OCI-LY3 (cell line): ENCODE data around the gene DDX10.

Source experiments
- H2AFZ ChIP-seq: fragments of 200-600, 300-600 bp; shearing (Covaris generic); 2 replicates; pipeline ENCODE4 v1.6.0; 2014; ENCODE audit warnings: antibody characterized with exemption, low read depth, low read length
- H3K27ac ChIP-seq: fragments of 200-600, 300-600 bp; sonication (generic); 2 replicates; pipeline ENCODE4 v1.5.1; 2014; ENCODE audit warnings: mild to moderate bottlenecking, low read length, moderate library complexity, mixed read lengths
- H3K27me3 ChIP-seq: fragments of 200-600, 300-600 bp; sonication (generic); 2 replicates; pipeline ENCODE4 v1.6.1; 2014; ENCODE audit warnings: low read depth, low read length, mixed read lengths
- H3K36me3 ChIP-seq: fragments of 200-600, 300-600 bp; sonication (generic); replicated peaks from 2 replicates; pipeline ENCODE3; 2014; ENCODE audit warnings: low read depth, low read length, mixed read lengths
- H3K4me1 ChIP-seq: fragments of 300-600, 200-600 bp; sonication (generic); 2 replicates; pipeline ENCODE4 v1.6.1; 2014; ENCODE audit warnings: low read length, mixed read lengths
- H3K4me2 ChIP-seq: fragments of 200-600, 300-600 bp; sonication (generic); 2 replicates; pipeline ENCODE4 v1.6.1; 2014; ENCODE audit warnings: low read length, mixed read lengths
- H3K4me3 ChIP-seq: fragments of 300-600, 200-600 bp; sonication (generic); 2 replicates; pipeline ENCODE4 v1.5.1; 2014; ENCODE audit warnings: antibody characterized with exemption, mild to moderate bottlenecking, low read length, moderate library complexity
- H3K79me2 ChIP-seq: fragments of 300-600, 200-600 bp; shearing (Covaris generic); 2 replicates; pipeline ENCODE4 v1.6.1; 2014; ENCODE audit warnings: mild to moderate bottlenecking, low read length, mixed read lengths
- H3K9ac ChIP-seq: fragments of 300-600, 200-600 bp; shearing (Covaris generic); 2 replicates; pipeline ENCODE4 v1.6.0; 2014; ENCODE audit warnings: mild to moderate bottlenecking, low read length, moderate library complexity
- H3K9me3 ChIP-seq: fragments of 200-600, 300-600 bp; shearing (Covaris generic); 2 replicates; pipeline ENCODE4 v1.6.1; 2014; ENCODE audit warnings: low read length, mixed read lengths; ENCODE audit not compliant: insufficient read depth
- H4K20me1 ChIP-seq: fragments of 200-600, 300-600 bp; sonication (generic); 2 replicates; pipeline ENCODE4 v1.6.1; 2016; ENCODE audit warnings: low read length, mixed read lengths; ENCODE audit not compliant: insufficient read depth
- EZH2phosphoT487 ChIP-seq: fragments of 200-600 bp; shearing (Covaris generic); IDR thresholded peaks from 2 replicates; pipeline ENCODE4 v1.6.1; 2018; ENCODE audit warnings: antibody characterized with exemption, mixed run types, low read depth
- TF ChIP-seq, protein P1 (sequence below): fragments of 200-600, 300-600 bp; sonication (generic); IDR thresholded peaks from 2 replicates; pipeline ENCODE4 v1.5.1; 2014; ENCODE audit warnings: antibody characterized with exemption, low read length, low read depth

Gene DDX10

DNA sequence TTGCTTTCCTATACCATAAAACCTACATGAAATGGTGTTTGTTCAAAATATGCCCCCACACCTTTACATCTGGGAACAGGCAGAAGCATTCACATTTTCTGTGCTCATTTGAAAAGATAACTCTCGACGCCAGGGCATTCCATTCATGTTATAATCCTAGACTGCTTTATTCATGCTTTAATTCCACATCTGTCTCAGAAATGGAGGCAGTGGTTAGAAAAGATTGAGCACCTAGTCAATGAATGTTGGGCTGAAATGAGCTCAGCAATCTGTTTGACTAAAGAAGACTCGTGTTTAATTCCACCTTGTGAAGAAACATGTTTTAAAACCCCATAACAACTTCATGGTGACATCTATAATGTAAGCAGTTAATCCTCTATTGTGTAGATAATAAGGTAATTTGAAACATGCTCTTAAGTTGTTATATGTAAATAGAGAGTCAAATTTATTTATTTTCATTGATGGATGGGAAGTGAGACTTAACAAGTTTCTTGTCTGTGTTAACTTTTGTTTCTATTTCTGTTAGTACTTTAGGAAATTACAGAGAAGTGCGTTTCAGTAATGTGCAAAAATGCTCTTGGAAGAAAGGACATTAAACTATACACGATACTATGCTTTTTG lies 217.5 kb downstream of the DDX10 start:
- H3K4me3 ChIP-seq: no peak overlapping the region
- H3K27me3 ChIP-seq: no peaks in the 10 kb centered on the region
- no peak for TF ChIP-seq EZH2phosphoT487
- TF ChIP-seq, protein P1, sequence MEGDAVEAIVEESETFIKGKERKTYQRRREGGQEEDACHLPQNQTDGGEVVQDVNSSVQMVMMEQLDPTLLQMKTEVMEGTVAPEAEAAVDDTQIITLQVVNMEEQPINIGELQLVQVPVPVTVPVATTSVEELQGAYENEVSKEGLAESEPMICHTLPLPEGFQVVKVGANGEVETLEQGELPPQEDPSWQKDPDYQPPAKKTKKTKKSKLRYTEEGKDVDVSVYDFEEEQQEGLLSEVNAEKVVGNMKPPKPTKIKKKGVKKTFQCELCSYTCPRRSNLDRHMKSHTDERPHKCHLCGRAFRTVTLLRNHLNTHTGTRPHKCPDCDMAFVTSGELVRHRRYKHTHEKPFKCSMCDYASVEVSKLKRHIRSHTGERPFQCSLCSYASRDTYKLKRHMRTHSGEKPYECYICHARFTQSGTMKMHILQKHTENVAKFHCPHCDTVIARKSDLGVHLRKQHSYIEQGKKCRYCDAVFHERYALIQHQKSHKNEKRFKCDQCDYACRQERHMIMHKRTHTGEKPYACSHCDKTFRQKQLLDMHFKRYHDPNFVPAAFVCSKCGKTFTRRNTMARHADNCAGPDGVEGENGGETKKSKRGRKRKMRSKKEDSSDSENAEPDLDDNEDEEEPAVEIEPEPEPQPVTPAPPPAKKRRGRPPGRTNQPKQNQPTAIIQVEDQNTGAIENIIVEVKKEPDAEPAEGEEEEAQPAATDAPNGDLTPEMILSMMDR: no peak
- H3K27ac ChIP-seq: no peak overlapping the region
- no peaks in the 10 kb centered on the region for H4K20me1 ChIP-seq
- no peaks in the 10 kb centered on the region for H3K79me2 ChIP-seq
- H3K36me3 ChIP-seq: no peaks in the 10 kb centered on the region
- H3K9me3 ChIP-seq: no peaks in the 10 kb centered on the region
- no peak overlapping the region for H3K4me2 ChIP-seq
- H3K4me1 ChIP-seq: no peaks in the 10 kb centered on the region
- H3K9ac ChIP-seq: no peak overlapping the region
- H2AFZ ChIP-seq: no peak overlapping the region

DNA sequence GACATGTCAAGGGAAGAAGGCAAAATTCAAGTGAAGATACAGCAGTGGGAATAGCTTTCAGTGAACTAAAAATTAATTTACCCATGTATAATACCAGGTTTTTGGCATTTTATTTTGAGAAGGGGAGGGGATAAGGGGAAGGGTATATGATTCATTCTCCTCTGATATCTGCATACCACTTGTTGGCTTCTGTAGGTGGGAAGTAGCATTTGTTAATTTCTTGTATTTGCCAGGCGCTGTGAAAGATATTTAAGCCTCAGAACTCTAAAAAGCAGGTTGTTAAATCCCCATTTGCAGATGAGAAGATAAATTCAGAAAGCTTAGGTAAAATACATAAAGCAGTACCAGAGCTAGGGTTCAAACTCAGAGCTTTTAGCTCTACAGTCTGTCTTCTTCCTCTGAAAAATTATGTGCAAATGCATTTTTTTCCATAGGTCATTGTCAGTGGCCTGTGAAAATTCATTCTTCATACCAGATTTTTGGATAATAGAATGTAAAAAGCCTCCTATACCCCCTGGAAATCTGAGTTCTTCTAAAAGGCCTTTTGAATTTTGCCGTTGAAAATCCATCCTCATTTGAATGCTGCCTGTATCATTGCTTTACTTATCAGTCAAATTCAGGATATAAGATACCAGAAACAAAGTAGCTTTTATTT lies 221.3 kb downstream of the DDX10 start:
- no peak for TF ChIP-seq EZH2phosphoT487
- TF ChIP-seq, protein P1: no peak
- Histone ChIP-seq H3K4me3 (no peak overlapping the region), H3K79me2 (no peaks in the 10 kb centered on the region), H3K27ac (no peak overlapping the region), H3K4me1 (no peaks in the 10 kb centered on the region), H3K9ac (no peak overlapping the region), H2AFZ (no peak overlapping the region), H3K36me3 (no peaks in the 10 kb centered on the region), H4K20me1 (no peaks in the 10 kb centered on the region), H3K4me2 (no peak overlapping the region), H3K9me3 (no peaks in the 10 kb centered on the region), H3K27me3 (no peaks in the 10 kb centered on the region)

DNA sequence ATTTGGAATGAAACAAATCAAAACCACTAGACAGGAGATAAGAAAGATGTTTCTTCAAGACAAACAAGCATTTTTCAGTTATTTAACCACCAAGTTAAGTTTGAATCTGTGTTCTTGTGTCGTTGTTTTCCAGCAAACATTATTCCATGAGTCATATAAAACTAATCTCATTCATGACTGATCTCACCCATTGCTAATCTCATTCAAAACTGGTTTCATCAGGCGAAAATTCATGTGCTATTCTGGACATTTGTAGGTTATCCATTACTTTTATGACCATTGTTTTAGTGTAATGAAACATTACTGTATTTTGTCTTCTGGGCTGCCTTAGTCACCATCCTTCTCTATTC lies 221.8 kb downstream of the DDX10 start:
- Histone ChIP-seq H3K9me3 (no peaks in the 10 kb centered on the region), H3K9ac (no peak overlapping the region), H3K79me2 (no peaks in the 10 kb centered on the region), H3K4me1 (no peaks in the 10 kb centered on the region), H4K20me1 (no peaks in the 10 kb centered on the region), H3K27me3 (no peaks in the 10 kb centered on the region), H3K4me3 (no peak overlapping the region), H3K27ac (no peak overlapping the region), H3K36me3 (no peaks in the 10 kb centered on the region), H2AFZ (no peak overlapping the region), H3K4me2 (no peak overlapping the region)
- no peak for TF ChIP-seq EZH2phosphoT487
- TF ChIP-seq, protein P1: no peak

DNA sequence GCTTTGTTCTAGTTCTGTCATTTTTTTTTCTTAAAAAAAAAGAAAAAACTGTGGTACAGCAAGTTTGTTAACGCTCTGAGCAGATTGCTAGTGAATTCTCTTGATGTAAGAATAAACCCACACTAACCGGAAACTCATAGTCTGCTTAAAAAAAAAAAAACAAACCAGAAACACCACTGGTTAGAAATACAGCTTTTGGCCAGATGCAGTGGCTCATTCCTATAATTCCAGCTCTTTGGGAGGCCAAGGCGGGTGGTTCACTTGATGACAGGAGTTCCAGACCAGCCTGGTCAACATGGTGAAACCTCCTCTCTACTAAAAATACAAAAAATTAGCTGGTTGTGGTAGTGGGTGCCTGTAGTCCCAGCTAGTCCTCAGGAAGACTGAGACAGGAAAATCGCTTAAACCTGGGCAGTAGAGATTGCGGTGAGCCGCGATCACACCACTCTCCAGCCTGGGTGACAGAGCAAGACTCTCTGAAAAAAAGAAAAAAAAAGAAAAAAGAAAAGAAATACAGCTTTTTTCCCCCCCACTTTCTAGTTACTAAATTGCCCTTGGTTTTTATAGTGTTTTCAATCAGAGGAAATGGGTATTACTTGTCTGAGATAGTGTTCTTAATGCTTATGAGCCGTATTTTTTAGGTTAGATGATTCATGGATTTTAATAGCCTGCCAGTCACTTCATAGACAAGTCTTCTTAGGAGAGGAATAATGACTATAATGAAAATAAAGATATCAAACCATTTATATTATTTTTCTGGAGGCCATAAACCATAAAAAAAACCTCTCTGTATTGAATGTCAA lies 222.8 kb downstream of the DDX10 start:
- no peak overlapping the region for H3K9ac ChIP-seq
- no peaks in the 10 kb centered on the region for H3K9me3 ChIP-seq
- H3K36me3 ChIP-seq: no peaks in the 10 kb centered on the region
- no peak overlapping the region for H3K27ac ChIP-seq
- no peak overlapping the region for H2AFZ ChIP-seq
- H3K27me3 ChIP-seq: no peaks in the 10 kb centered on the region
- no peak overlapping the region for H3K4me3 ChIP-seq
- H3K4me1 ChIP-seq: no peaks in the 10 kb centered on the region
- no peaks in the 10 kb centered on the region for H3K79me2 ChIP-seq
- TF ChIP-seq, protein P1: no peak
- no peak for TF ChIP-seq EZH2phosphoT487
- no peaks in the 10 kb centered on the region for H4K20me1 ChIP-seq
- no peak overlapping the region for H3K4me2 ChIP-seq
